ENCODE data around the gene MDH2. TPM values are rescaled to one million over a fixed set of nuclear protein-coding genes. Genes with fewer than 3 reads are reported as not detected.

The MDH2 gene
- total and polyA plus RNA-seq, 10 of the 15 experiments (the other 5 are each of a cell fraction or from before 2014, with no cell fraction given) = 106 to 530 (median 202) TPM

DNA sequence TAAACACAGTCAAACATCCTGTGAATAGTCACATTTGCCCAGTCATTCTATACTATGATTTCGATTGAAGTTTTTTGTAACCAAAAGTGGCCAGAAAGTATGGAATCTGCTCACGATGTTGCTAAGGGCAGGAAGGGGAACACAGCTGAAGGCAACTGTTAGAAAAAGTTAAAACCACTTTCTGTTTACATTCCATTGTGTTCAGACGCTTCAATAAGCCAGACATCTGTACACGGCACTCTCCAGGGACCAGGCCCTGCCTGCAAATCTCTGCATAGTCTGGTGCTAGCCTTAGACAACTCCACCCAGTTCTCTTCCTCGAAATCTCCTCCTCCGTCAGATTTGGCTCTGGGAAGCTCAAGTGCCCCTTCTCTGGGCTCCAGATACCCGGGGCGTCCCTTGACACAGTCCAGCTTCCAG lies 36.5 kb upstream of the MDH2 start (continued):
- TF ChIP-seq SMAD5 (IDR thresholded peaks at IDR 0.05; ENCODE audit: low read depth) (no peak), ATF3 (IDR thresholded peaks at IDR 0.05; ENCODE audit: borderline replicate concordance, extremely low read depth, low read depth, low read length) (no peak)

DNA sequence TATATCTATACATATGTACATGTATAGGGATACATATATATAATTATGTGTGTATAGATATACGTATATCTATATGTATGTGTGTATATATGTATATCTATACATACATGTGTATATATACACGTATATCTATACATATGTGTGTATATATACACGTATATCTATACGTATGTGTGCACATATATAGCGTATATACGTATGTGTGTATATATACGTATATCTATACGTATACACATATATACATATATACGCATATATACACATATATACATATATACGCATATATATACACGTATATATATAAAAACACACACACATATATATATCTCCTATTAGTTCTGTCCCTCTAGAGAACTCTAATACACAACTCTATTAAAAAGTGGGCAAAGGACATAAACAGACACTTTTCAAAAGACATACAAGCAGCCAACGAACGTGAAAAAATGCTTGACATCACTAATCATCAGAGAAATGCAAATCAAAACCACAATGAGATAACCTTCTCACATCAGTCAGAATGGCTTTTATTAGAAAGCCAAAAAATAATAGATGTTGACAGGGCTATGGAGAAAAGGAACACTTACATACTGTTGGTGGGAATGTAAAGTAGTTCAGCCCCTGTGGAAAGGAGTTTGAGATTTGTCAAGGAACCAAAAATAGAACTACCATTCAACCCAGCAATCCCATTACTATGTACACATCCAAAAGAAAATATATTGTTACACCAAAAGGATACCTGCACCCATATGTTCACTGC lies 31.5 kb upstream of the MDH2 start:
- RAD21 ChIA-PET (ENCODE audit: unreplicated experiment) = interaction anchor here (1.0 kb wide), 1 partner anchor 153 kb away, joined by 3 read pairs; no protein-coding TSS in a partner anchor
- intact Hi-C loops (cut with micrococcal nuclease; ENCODE audit: unreplicated experiment) = loop anchor here (10.0 kb wide), 1 partner anchor 242 kb away; the partner anchor contains the start of gene CCL26
- BruUV-seq (replicated peaks) = no TSS peak
- Histone ChIP-seq H3K4me1 (ENCODE audit: control insufficient read depth, insufficient read depth, low read length) (peaks cover 10% of the 10 kb centered on the region; the same call in 1 of the 2 replicates), H3K27me3 (replicated peaks in 1 of 2; ENCODE audit: control insufficient read depth in 2 of 2, insufficient read depth in 2 of 2, low read length in 1 of 2) (no peaks in the 10 kb centered on the region), H4K20me1 (ENCODE audit: control insufficient read depth, insufficient read depth) (no peaks in the 10 kb centered on the region), H3K79me2 (ENCODE audit: control insufficient read depth, insufficient read depth, low read length) (no peaks in the 10 kb centered on the region), H3K27ac (ENCODE audit: control insufficient read depth, insufficient read depth) (no peak overlapping the region), H3K9me3 (replicated peaks; ENCODE audit: control insufficient read depth, insufficient read depth, low read length) (no peaks in the 10 kb centered on the region), H3K36me3 (ENCODE audit: control insufficient read depth in 2 of 2, insufficient read depth in 2 of 2, low read length in 1 of 2) (peaks cover 0 to 11% of the 10 kb centered on the region in 2 experiments; a peak in 2 of 4 replicates), H3K4me2 (ENCODE audit: control insufficient read depth, insufficient read depth) (no peak overlapping the region), H3K4me3 (no peak overlapping the region), H3K9ac (ENCODE audit: control insufficient read depth, insufficient read depth, low read length) (no peak overlapping the region), H2AFZ (ENCODE audit: control insufficient read depth, low read depth, low read length) (no peak overlapping the region)
- DNase-seq (ENCODE audit: low read depth, low spot score) (no peak), ATAC-seq (peak; percentile 46), FAIRE-seq (no peak)
- SMC1A ChIA-PET (ENCODE audit: uncharacterized antibody, unreplicated experiment) = no interaction called here
- WGBS (ENCODE audit: insufficient coverage, insufficient replicate concordance, low lambda C conversion rate, missing lambda C conversion rate) = 94% methylated on average over 13 of the region's 13 CpGs
- in situ Hi-C loops (cut with MboI) = no loop called here
- CTCF ChIA-PET = interaction anchor here (0.7 to 7.7 kb wide), 2 partner anchors 148 to 254 kb away, joined by 3 to 247 read pairs; no protein-coding TSS in a partner anchor
- POLR2A ChIA-PET = no interaction called here
- 0 out of 2 replicates have a peak, but pooled peaks have one; percentile 19 for TF ChIP-seq ATF2 (IDR thresholded peaks at IDR 0.05; ENCODE audit: low read length)
- no peak for TF ChIP-seq NR2C2 (IDR thresholded peaks at IDR 0.05; ENCODE audit: borderline replicate concordance, control insufficient read depth, insufficient read length, low read depth)
- TF ChIP-seq CREM (IDR thresholded peaks at IDR 0.05; ENCODE audit: low read depth) = peak; percentile 39; the same call in 1 of the 2 replicates
- no peak for TF ChIP-seq CBFB (IDR thresholded peaks at IDR 0.05; ENCODE audit: low read depth)
- no peak for TF ChIP-seq TAF1 (IDR thresholded peaks at IDR 0.05; ENCODE audit: borderline replicate concordance, low read depth, low read length)
- TF ChIP-seq POU2F2 (IDR thresholded peaks at IDR 0.05; ENCODE audit: borderline replicate concordance, low read depth, low read length) = peak; percentile 24; the same call in 1 of the 3 replicates
- peak; percentile 80 for TF ChIP-seq RUNX3 (IDR thresholded peaks at IDR 0.05; ENCODE audit: low read length)
- no peak for TF ChIP-seq USF1 (IDR thresholded peaks at IDR 0.05; ENCODE audit: borderline replicate concordance, extremely low read length, insufficient read depth, low read depth, low read length)
- TF ChIP-seq PKNOX1 (IDR thresholded peaks at IDR 0.05) = 0 out of 2 replicates have a peak, but pooled peaks have one; percentile 10
- TF ChIP-seq IRF5 (IDR thresholded peaks at IDR 0.05; ENCODE audit: borderline replicate concordance) = no peak
- peak; percentile 38 for TF ChIP-seq JUNB (IDR thresholded peaks at IDR 0.05)
- peak; percentile 24; the same call in 1 of the 2 replicates for TF ChIP-seq NFIC (IDR thresholded peaks at IDR 0.05; ENCODE audit: low read depth, low read length)
